SH-SY5Y (cell line): Measurements from ENCODE around the gene SLK.

Source experiments
- GATA2 ChIP-seq: IDR thresholded peaks from 2 replicates; pipeline ENCODE4 v1.6.1; 2011; ENCODE audit warnings: mild to moderate bottlenecking, low read depth, low read length
- GATA3 ChIP-seq: IDR thresholded peaks from 2 replicates; pipeline ENCODE4 v1.6.1; 2011; ENCODE audit warnings: low read depth, mild to moderate bottlenecking, low read length, moderate library complexity

DNA sequence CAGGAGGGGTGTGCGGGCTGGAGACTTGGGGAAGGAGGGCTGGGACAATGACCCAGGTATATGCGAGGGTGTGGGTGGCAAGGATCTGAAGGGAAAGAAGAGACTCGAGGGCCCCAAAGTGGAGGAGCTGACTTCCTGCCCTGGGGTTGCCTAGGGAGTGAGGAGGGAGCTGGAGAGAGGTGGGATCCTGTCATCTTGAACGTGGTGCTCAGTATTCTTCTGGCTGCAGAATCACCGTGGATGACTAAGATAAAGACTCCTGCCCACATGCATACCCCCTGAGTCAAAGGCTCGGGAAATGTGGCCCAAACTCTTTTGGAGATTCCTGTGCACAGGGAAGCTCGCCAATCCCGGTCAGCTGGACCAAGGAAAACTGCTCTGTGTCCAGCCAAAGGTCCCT, 87.5 kb downstream of the SLK start:
- TF ChIP-seq GATA2 (no peak), GATA3 (no peak)
